HEK293 (cell line): ENCODE data around the gene EHMT1.

Experiments
- GFI1B ChIP-seq: fragments of 450-650 bp; formaldehyde crosslinking; IDR thresholded peaks from 2 replicates; pipeline ENCODE4 v1.5.1; 2016; ENCODE audit warnings: missing biosample characterization, missing genetic modification characterization
- ZFP37 ChIP-seq: fragments of 450-650 bp; formaldehyde crosslinking; IDR thresholded peaks from 2 replicates; pipeline ENCODE4 v1.5.1; 2016; ENCODE audit warnings: missing biosample characterization, missing genetic modification characterization
- ZNF292 ChIP-seq: fragments of 450-650 bp; formaldehyde crosslinking; IDR thresholded peaks from 2 replicates; pipeline ENCODE4 v1.5.1; 2016; ENCODE audit warnings: low read depth, missing biosample characterization, missing genetic modification characterization, borderline replicate concordance
- ZNF416 ChIP-seq: fragments of 450-650 bp; formaldehyde crosslinking; IDR thresholded peaks from 2 replicates; pipeline ENCODE4 v1.5.1; 2016; ENCODE audit warnings: missing biosample characterization, missing genetic modification characterization
- ZNF510 ChIP-seq: fragments of 450-650 bp; formaldehyde crosslinking; IDR thresholded peaks from 2 replicates; pipeline ENCODE4 v1.5.1; 2018; ENCODE audit warnings: mild to moderate bottlenecking, missing genetic modification characterization, missing biosample characterization; ENCODE audit not compliant: insufficient replicate concordance
- ZNF677 ChIP-seq: fragments of 450-650 bp; IDR thresholded peaks from 2 replicates; pipeline ENCODE4 v1.5.0; 2018; ENCODE audit warnings: missing biosample characterization, mild to moderate bottlenecking, missing genetic modification characterization, moderate library complexity
- ZNF830 ChIP-seq: fragments of 450-650 bp; IDR thresholded peaks from 2 replicates; pipeline ENCODE4 v1.5.0; 2018; ENCODE audit warnings: missing biosample characterization, missing genetic modification characterization, low read depth, mild to moderate bottlenecking, moderate library complexity
- TF ChIP-seq, protein P1 (sequence below): fragments of 450-650 bp; IDR thresholded peaks from 2 replicates; pipeline ENCODE4 v1.5.1; 2018; ENCODE audit warnings: missing biosample characterization, missing genetic modification characterization
- TF ChIP-seq, protein P2 (sequence below): fragments of 450-650 bp; formaldehyde crosslinking; IDR thresholded peaks from 2 replicates; pipeline ENCODE4 v1.5.1; 2017; ENCODE audit warnings: missing biosample characterization, missing genetic modification characterization
- TF ChIP-seq, protein P3 (sequence below): fragments of 450-650 bp; formaldehyde crosslinking; IDR thresholded peaks from 2 replicates; pipeline ENCODE4 v1.5.1; 2016; ENCODE audit warnings: missing biosample characterization, missing genetic modification characterization

DNA sequence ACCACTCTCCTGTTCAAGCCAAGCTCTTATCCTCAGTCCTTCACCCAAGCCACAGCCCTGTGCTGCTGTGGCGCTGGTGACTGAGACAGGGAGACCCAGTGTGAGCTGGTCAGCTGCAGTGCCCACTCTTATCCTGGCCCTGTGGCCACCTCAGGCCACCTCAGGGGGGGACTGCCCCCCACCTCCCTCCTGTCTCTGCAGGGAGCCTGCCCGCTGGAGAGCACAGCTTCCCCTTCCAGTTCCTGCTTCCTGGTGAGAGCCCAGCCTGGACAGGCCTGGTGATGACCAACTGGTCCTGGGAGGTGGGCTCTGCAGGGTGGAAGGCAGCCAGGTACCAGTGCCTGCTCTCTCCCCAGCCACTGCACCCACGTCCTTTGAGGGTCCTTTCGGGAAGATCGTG lies 5.5 kb upstream of the EHMT1 start:
- TF ChIP-seq, protein P1, sequence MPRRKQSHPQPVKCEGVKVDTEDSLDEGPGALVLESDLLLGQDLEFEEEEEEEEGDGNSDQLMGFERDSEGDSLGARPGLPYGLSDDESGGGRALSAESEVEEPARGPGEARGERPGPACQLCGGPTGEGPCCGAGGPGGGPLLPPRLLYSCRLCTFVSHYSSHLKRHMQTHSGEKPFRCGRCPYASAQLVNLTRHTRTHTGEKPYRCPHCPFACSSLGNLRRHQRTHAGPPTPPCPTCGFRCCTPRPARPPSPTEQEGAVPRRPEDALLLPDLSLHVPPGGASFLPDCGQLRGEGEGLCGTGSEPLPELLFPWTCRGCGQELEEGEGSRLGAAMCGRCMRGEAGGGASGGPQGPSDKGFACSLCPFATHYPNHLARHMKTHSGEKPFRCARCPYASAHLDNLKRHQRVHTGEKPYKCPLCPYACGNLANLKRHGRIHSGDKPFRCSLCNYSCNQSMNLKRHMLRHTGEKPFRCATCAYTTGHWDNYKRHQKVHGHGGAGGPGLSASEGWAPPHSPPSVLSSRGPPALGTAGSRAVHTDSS (tag by site-specific recombination), result no peak
- TF ChIP-seq ZNF677 (tag by site-specific recombination) (no peak), ZNF292 (tag by site-specific recombination) (no peak), ZNF830 (tag by site-specific recombination) (no peak), ZFP37 (tag by site-specific recombination) (no peak), ZNF416 (tag by site-specific recombination) (no peak), GFI1B (tag by site-specific recombination) (no peak), ZNF510 (no peak)
- TF ChIP-seq, protein P2, sequence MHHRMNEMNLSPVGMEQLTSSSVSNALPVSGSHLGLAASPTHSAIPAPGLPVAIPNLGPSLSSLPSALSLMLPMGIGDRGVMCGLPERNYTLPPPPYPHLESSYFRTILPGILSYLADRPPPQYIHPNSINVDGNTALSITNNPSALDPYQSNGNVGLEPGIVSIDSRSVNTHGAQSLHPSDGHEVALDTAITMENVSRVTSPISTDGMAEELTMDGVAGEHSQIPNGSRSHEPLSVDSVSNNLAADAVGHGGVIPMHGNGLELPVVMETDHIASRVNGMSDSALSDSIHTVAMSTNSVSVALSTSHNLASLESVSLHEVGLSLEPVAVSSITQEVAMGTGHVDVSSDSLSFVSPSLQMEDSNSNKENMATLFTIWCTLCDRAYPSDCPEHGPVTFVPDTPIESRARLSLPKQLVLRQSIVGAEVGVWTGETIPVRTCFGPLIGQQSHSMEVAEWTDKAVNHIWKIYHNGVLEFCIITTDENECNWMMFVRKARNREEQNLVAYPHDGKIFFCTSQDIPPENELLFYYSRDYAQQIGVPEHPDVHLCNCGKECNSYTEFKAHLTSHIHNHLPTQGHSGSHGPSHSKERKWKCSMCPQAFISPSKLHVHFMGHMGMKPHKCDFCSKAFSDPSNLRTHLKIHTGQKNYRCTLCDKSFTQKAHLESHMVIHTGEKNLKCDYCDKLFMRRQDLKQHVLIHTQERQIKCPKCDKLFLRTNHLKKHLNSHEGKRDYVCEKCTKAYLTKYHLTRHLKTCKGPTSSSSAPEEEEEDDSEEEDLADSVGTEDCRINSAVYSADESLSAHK (tag by site-specific recombination), result no peak
- TF ChIP-seq, protein P3, sequence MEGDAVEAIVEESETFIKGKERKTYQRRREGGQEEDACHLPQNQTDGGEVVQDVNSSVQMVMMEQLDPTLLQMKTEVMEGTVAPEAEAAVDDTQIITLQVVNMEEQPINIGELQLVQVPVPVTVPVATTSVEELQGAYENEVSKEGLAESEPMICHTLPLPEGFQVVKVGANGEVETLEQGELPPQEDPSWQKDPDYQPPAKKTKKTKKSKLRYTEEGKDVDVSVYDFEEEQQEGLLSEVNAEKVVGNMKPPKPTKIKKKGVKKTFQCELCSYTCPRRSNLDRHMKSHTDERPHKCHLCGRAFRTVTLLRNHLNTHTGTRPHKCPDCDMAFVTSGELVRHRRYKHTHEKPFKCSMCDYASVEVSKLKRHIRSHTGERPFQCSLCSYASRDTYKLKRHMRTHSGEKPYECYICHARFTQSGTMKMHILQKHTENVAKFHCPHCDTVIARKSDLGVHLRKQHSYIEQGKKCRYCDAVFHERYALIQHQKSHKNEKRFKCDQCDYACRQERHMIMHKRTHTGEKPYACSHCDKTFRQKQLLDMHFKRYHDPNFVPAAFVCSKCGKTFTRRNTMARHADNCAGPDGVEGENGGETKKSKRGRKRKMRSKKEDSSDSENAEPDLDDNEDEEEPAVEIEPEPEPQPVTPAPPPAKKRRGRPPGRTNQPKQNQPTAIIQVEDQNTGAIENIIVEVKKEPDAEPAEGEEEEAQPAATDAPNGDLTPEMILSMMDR (tag by site-specific recombination), result no peak
